Left lobe of liver (tissue), 2 donors: Measurements from ENCODE around the gene NOL3. TPM values are rescaled to one million over a fixed set of nuclear protein-coding genes. Genes with fewer than 3 reads are reported as not detected.
A peak's percentile ranks its signal among the peaks of the same experiment; 100 is the strongest.

Source experiments
- ATAC-seq: fragments of 200-7000 bp; cut with Tn5 transposase; one replicate; pipeline ENCODE4 v1.9.1; 2020; ENCODE audit warnings: mild to moderate bottlenecking, moderate library complexity
- DNase-seq: peaks from one replicate; pipeline ENCODE4 v3.0.0-alpha.2; 2020; ENCODE audit warnings: low spot score
- total RNA-seq: library from RNA; stranded (reverse); gene quantifications from one replicate; pipeline ENCODE4 v1.2.1, GENCODE V29; 2021
- donor health status: DM: no; HTN: no; CAD: no; lungs with moderate emphysema.
- donor health status: DM: no; HTN: yes; CAD: no.

Gene NOL3
- total RNA-seq, 1 donor from 2014 or later = 40.7 TPM

- ATAC-seq (no peak), DNase-seq (no peak)
Measured at GRCh38 chr16:67154578-67155294, 15.6 kb upstream of the NOL3 start.

DNA sequence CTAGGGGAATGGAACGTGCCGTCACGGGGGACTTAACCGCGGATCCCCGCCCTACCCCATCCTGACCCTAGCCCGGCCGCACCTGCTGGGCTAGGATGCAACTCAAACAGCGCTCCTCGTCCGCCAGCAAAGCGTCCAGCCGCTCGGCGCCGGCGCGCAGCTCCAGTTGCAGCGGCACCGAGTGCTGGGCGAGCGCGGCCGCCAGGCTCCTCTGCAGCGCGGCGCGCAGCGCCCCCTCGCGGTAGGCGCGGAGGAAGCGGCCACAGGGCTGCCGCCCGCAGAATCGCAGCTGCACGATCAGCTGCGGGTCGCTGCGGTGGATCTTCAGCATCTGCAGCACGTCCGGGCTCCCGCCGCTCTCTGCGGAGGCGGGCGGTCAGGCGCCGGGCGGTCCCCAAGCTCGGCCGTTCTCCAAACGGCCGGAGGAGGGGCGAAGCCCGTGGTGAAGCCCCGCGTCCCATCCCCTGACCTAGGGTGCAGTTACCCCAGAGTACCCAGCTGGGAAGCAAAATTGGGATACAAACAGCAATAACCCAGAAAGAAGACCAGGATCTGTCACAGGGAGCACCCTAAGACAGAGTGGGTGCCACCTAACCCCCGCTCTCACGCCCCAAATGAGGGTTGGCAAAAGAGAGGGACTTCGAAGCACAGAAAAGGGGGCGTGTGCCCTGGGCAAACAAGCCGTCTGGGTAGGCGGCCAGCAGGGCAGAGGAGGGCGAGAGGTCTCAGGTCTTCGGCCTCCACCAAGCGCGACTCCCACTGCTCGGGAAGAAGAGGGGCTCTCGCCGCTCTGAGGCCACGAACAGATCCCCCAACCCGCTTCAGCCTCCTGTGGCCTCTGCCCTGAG lies 14.8 kb upstream of the NOL3 start:
- peak; percentile 78 for DNase-seq
- ATAC-seq = peak; percentile 78

DNA sequence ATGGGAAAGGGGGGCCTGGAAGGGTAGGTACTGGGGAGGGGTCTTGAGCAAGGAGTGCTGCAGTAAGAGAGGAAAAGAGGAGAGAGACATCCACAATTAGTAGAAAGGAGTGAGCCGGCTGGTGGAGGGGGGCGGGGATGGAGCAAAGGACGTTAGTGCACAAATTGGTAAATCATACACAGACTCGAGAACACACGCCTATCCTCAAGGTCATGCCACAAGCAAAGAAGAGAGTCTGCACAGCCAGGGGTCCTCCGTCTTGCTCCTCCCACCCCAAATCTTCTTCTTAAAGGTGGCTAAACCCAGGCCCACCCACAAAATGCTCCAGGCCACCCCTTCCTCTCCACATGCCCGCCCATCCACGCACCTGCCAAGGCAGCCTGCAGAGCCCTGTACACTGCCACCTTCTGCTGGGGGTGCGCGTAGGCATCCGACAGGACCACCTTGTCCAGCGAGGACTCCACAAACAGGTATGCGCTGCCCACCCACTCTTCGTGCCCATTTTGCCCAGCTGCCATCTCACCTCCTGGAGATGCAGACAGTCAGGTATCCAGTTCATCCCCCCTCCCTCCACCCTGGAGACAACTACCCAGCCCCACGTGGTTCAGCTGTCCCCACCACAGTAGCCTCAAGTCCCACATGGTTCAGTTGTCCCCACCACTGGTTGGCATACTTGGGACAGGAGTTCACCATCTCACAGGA lies 14.0 kb upstream of the NOL3 start:
- ATAC-seq (no peak), DNase-seq (peak; percentile 46)

- DNase-seq = no peak
Measured at GRCh38 chr16:67157106-67157748, 13.1 kb upstream of the NOL3 start.

DNA sequence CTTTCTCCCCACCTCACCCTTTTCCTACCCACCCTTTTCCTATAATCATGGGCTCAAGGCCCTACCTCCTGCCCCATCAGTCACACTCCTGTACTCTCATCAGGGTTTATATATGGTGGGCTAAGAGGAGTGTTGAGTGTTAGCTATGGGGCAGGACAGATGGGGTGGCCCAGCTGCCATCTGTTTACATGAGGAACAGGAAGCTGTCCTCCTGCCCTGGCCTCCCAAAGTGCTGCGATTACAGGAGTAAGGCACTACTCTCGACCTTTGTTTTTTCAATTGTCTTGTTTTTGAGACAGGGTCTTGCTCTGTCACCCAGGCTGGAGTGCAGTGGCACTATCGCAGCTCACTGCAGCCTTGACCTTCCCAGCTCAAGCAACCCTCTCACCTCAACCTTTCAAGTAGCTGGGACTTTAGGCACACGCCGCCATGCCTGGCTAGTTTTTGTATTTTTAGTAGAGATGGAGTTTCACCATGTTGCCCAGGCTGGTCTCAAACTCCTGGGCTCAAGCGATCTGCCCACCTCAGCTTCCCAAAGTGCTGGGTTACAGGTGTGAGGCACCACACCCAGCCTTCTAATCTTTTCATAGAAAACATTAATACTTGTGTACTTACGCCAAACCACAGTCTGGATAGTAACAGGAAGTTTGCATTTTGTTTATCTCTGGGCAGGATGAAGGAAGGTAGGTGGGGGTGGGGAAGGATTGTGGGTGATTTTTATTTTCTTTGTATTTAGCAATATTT lies 12.3 kb upstream of the NOL3 start:
- DNase-seq = no peak
- no peak for ATAC-seq

More at GRCh38 chr16:67157106-67157748, 13.1 kb upstream of the NOL3 start:
- no peak for ATAC-seq

GRCh38 chr16:67158637-67159600 lies 11.4 kb upstream of the NOL3 start:
- ATAC-seq = no peak
- DNase-seq = peak; percentile 53

DNA sequence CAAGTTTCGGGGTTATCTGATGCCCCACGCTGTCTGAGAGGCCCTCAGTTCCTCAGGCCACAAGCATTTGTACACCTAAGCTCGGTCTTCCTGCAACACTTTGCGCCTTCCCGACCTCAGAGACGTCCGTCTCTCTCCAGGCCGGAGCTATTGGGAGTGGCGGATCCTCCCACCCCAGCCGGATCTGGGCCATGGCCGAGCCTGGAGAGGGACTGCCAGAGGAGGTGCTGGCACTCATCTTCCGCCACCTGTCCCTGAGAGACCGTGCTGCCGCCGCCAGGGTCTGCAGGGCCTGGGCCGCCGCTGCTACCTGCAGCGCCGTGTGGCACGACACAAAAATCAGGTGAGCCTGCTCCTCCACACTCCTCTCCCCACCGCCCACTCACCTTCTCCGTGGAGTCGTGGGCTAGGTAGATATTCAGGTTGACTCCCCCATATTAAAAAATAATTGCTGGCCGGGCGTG lies 8.7 kb upstream of the NOL3 start:
- peak; percentile 47 for DNase-seq

DNA sequence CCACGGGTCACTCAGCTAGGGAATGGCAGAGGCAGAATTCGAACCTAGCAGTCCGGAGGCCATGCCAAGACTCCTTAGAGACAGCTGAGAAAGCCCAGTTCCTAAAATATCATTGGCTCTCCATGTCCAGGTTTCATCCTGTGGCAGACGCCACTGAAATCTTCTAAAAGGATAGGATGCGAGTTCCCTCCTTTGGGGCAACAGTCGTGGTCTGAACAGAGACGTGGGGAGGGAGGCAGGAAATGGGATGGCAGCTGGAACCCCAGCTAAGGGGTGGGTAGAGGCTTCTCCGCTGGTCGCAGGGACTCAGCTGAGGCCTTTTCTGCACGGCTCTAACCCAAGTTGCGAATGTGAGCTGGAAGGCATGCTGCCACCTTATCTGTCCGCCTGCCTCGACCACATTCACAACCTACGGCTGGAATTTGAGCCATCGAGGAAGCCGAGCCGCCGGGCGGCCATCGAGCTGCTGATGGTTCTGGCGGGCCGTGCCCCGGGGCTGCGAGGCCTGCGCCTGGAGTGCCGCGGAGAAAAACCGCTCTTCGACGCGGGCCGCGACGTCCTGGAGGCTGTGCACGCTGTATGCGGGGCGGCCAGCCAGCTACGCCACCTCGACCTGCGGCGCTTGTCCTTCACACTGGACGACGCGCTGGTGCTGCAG lies 7.7 kb upstream of the NOL3 start:
- ATAC-seq (no peak), DNase-seq (no peak)

More for the DNA sequence above, 8.7 kb upstream of the NOL3 start:
- no peak for ATAC-seq

GRCh38 chr16:67163164-67163998 lies 7.0 kb upstream of the NOL3 start:
- DNase-seq (peak; percentile 67), ATAC-seq (peak; percentile 29)

GRCh38 chr16:67163999-67164558 lies 6.3 kb upstream of the NOL3 start:
- DNase-seq = peak; percentile 45
- ATAC-seq = peak; percentile 3

- peak; percentile 66 for ATAC-seq
Measured at GRCh38 chr16:67164599-67165061, 5.7 kb upstream of the NOL3 start, which contains the start of gene HSF4. Gene HSF4 (plus strand): TSS chr16:67164745. CDS start chr16:67164812, 67 bp downstream.

GRCh38 chr16:67165121-67166078 lies 4.9 kb upstream of the NOL3 start:
- ATAC-seq (no peak), DNase-seq (peak; percentile 45)

More at GRCh38 chr16:67164599-67165061, 5.7 kb upstream of the NOL3 start, which contains the start of gene HSF4:
- DNase-seq = peak; percentile 87

- no peak for ATAC-seq
Measured at GRCh38 chr16:67166110-67166547, 4.2 kb upstream of the NOL3 start.

GRCh38 chr16:67166598-67167168 lies 3.7 kb upstream of the NOL3 start:
- DNase-seq (no peak), ATAC-seq (no peak)

More at GRCh38 chr16:67166110-67166547, 4.2 kb upstream of the NOL3 start:
- DNase-seq = no peak

DNA sequence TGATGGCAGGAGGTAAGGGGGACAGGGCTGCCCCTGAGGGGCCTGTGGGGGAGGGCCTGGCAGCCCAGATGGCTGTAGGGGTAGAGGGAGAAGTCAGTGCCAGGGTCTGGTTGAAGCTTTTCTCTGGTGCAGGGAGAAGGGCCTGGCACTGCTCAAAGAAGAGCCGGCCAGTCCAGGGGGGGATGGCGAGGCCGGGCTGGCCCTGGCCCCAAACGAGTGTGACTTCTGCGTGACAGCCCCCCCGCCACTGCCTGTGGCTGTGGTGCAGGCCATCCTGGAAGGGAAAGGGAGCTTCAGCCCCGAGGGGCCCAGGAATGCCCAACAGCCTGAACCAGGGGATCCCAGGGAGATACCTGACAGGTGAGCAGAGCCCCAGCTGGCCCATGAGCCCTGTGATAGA lies 2.8 kb upstream of the NOL3 start:
- no peak for ATAC-seq
- DNase-seq = no peak
